ENCODE results near the gene LCE4A.

The LCE4A gene

GRCh38 chr1:152747831-152748230 is 39.9 kb downstream of the LCE4A start:
- FAIRE-seq = no peak

GRCh38 chr1:152752225-152752624 is 44.3 kb downstream of the LCE4A start:
- FAIRE-seq = no peak

GRCh38 chr1:152753586-152753985 is 45.6 kb downstream of the LCE4A start:
- no peak for FAIRE-seq

- no peak for FAIRE-seq
Measured at GRCh38 chr1:152756872-152757271, 48.9 kb downstream of the LCE4A start.

- no peak for FAIRE-seq
Measured at GRCh38 chr1:152757747-152758146, 49.8 kb downstream of the LCE4A start, which contains the start of gene KPRP. Gene KPRP (plus strand): TSS chr1:152758025. CDS start chr1:152759589, 1,564 bp downstream.

GRCh38 chr1:152758636-152759035 is 50.7 kb downstream of the LCE4A start:
- no peak for FAIRE-seq

Data from A204.1 (cell line).